IMR-90 (cell line): ENCODE measurements around the gene VASH1. TPM values are rescaled to one million over a fixed set of nuclear protein-coding genes. Genes with fewer than 3 reads are reported as not detected.

Source experiments
- ATAC-seq: fragments of 200-7000 bp; cut with Tn5 transposase; 2 replicates; pipeline ENCODE4 v1.9.1; 2020; ENCODE audit warnings: low read depth, mild to moderate bottlenecking, moderate library complexity
- BruUV-seq: library from RNA; stranded (reverse); fragments of 400-500 nt; replicated peaks from 2 replicates; lab custom pipeline; 2021; lab: Mats Ljungman, UMichigan
- CTCF ChIA-PET: fragments of 300-600 bp; formaldehyde crosslinking; extraction: SDS; loops from one replicate; lab custom pipeline; 2021; ENCODE audit warnings: antibody characterized with exemption; lab: Yijun Ruan, JAX
- POLR2A ChIA-PET: fragments of 300-600 bp; sonication (Branson Sonifier 250); formaldehyde crosslinking; loops from one replicate; lab custom pipeline; 2022; ENCODE audit warnings: antibody characterized with exemption; ENCODE audit not compliant: unreplicated experiment; lab: Charles Lee
- DNase-seq: peaks from one replicate; pipeline ENCODE4 v3.0.0; 2013
- H2AFZ ChIP-seq: replicated peaks from 2 replicates; pipeline ENCODE3; 2013; ENCODE audit warnings: low read length, mild to moderate bottlenecking; ENCODE audit not compliant: poor library complexity
- H2AK5ac ChIP-seq: 2 replicates; pipeline ENCODE4 v1.6.1; 2013; ENCODE audit warnings: low read depth, low read length, inconsistent platforms
- H2AK9ac ChIP-seq: replicated peaks from 2 replicates; pipeline ENCODE3; 2013; ENCODE audit warnings: mild to moderate bottlenecking, low read depth, low read length, moderate library complexity; ENCODE audit not compliant: poor library complexity
- H2BK120ac ChIP-seq: 2 replicates; pipeline ENCODE4 v1.6.1; 2013; ENCODE audit warnings: low read depth, low read length, inconsistent platforms
- H2BK15ac ChIP-seq: 3 replicates; pipeline ENCODE4 v1.6.1; 2013; ENCODE audit warnings: low read depth, low read length, inconsistent platforms
- H2BK20ac ChIP-seq: 2 replicates; pipeline ENCODE4 v1.6.1; 2013; ENCODE audit warnings: low read depth, mild to moderate bottlenecking, inconsistent platforms, low read length, moderate library complexity
- H2BK5ac ChIP-seq: 2 replicates; pipeline ENCODE4 v1.6.1; 2013; ENCODE audit warnings: mild to moderate bottlenecking, low read depth, low read length, inconsistent platforms; ENCODE audit not compliant: poor library complexity, severe bottlenecking
- H3K14ac ChIP-seq: replicated peaks from 2 replicates; pipeline ENCODE4 v1.6.1; 2013; ENCODE audit warnings: low read depth, low read length, inconsistent platforms
- H3K18ac ChIP-seq: 2 replicates; pipeline ENCODE4 v1.6.1; 2013; ENCODE audit warnings: low read depth, low read length, control low read depth
- H3K23ac ChIP-seq: 2 replicates; pipeline ENCODE4 v1.6.1; 2013; ENCODE audit warnings: low read depth, low read length, inconsistent platforms
- H3K27ac ChIP-seq: 2 replicates; pipeline ENCODE4 v1.5.1; 2013; ENCODE audit warnings: mild to moderate bottlenecking, control low read depth, low read length; ENCODE audit not compliant: insufficient read depth
- H3K27me3 ChIP-seq: 2 replicates; pipeline ENCODE4 v1.6.1; 2013; ENCODE audit warnings: low read length; ENCODE audit not compliant: control insufficient read depth, insufficient read depth
- H3K36me3 ChIP-seq: 2 replicates; pipeline ENCODE4 v1.6.1; 2013; ENCODE audit warnings: low read length, mixed read lengths; ENCODE audit not compliant: control insufficient read depth, insufficient read depth
- H3K4ac ChIP-seq: 2 replicates; pipeline ENCODE4 v1.6.1; 2013; ENCODE audit warnings: low read depth, low read length, inconsistent platforms
- H3K4me1 ChIP-seq: 2 replicates; pipeline ENCODE4 v1.6.1; 2013; ENCODE audit warnings: low read length, mixed read lengths; ENCODE audit not compliant: control insufficient read depth, insufficient read depth
- H3K4me2 ChIP-seq: 2 replicates; pipeline ENCODE4 v1.6.1; 2013; ENCODE audit warnings: low read depth, mild to moderate bottlenecking, control low read depth, low read length, moderate library complexity
- H3K4me3 ChIP-seq: 2 replicates; pipeline ENCODE4 v1.5.1; 2013; ENCODE audit warnings: low read depth, mild to moderate bottlenecking, control low read depth, low read length, moderate library complexity; ENCODE audit not compliant: insufficient read depth
- H3K56ac ChIP-seq: 2 replicates; pipeline ENCODE4 v1.6.1; 2013; ENCODE audit warnings: low read length, inconsistent platforms; ENCODE audit not compliant: insufficient read depth; ENCODE audit errors: extremely low read depth
- H3K79me1 ChIP-seq, 2 experiments: 2 replicates each; pipeline ENCODE4 v1.6.1; 2013; ENCODE audit warnings: low read length in 2 of 2, inconsistent platforms in 1 of 2, low read depth in 1 of 2
- H3K9ac ChIP-seq: 2 replicates; pipeline ENCODE4 v1.6.1; 2013; ENCODE audit warnings: low read depth, low read length, control low read depth
- H3K9me1 ChIP-seq: 2 replicates; pipeline ENCODE4 v1.6.1; 2013; ENCODE audit warnings: low read length, inconsistent platforms; ENCODE audit not compliant: insufficient read depth
- H3K9me3 ChIP-seq: 2 replicates; pipeline ENCODE4 v1.6.1; 2013; ENCODE audit warnings: low read length; ENCODE audit not compliant: control insufficient read depth, insufficient read depth
- H4K20me1 ChIP-seq: 2 replicates; pipeline ENCODE4 v1.6.1; 2013; ENCODE audit warnings: low read length, inconsistent platforms; ENCODE audit not compliant: insufficient read depth
- H4K5ac ChIP-seq: 2 replicates; pipeline ENCODE4 v1.6.1; 2013; ENCODE audit warnings: mild to moderate bottlenecking, low read depth, low read length, control low read depth
- H4K8ac ChIP-seq, 2 experiments: 2 replicates each; pipeline ENCODE4 v1.6.1; 2013; ENCODE audit warnings: low read depth in 2 of 2, low read length in 2 of 2, control low read depth in 1 of 2, inconsistent platforms in 1 of 2
- H4K91ac ChIP-seq: 2 replicates; pipeline ENCODE4 v1.6.1; 2013; ENCODE audit warnings: low read depth, low read length, inconsistent platforms; ENCODE audit not compliant: insufficient read depth
- BHLHE40 ChIP-seq: fragments of 150-350 bp; IDR thresholded peaks from 2 replicates; pipeline ENCODE4 v1.6.1; 2016; ENCODE audit warnings: mild to moderate bottlenecking, low read depth, low read length
- CEBPB ChIP-seq: IDR thresholded peaks from 2 replicates; pipeline ENCODE4 v1.6.1; 2012; ENCODE audit warnings: low read depth, low read length, improper control_type of control experiment
- CHD1 ChIP-seq: IDR thresholded peaks from 2 replicates; pipeline ENCODE4 v1.6.1; 2012; ENCODE audit warnings: low read depth, low read length, improper control_type of control experiment
- CTCF ChIP-seq: conservative IDR thresholded peaks from 2 replicates; pipeline ENCODE4 v1.5.1; 2012; ENCODE audit warnings: mild to moderate bottlenecking, low read depth, low read length, improper control_type of control experiment
- FOS ChIP-seq: fragments of 150-350 bp; IDR thresholded peaks from 2 replicates; pipeline ENCODE4 v1.6.1; 2016; ENCODE audit warnings: low read depth, low read length
- MAZ ChIP-seq: IDR thresholded peaks from 2 replicates; pipeline ENCODE4 v1.6.1; 2012; ENCODE audit warnings: low read depth, mild to moderate bottlenecking, low read length, improper control_type of control experiment, moderate library complexity, borderline replicate concordance
- MXI1 ChIP-seq: IDR thresholded peaks from 2 replicates; pipeline ENCODE4 v1.6.1; 2012; ENCODE audit warnings: low read depth, mild to moderate bottlenecking, low read length, moderate library complexity, borderline replicate concordance
- NFE2L2 ChIP-seq: fragments of 150-350 bp; IDR thresholded peaks from 2 replicates; pipeline ENCODE4 v1.6.1; 2016; ENCODE audit warnings: low read depth, mild to moderate bottlenecking, low read length
- RAD21 ChIP-seq: IDR thresholded peaks from 2 replicates; pipeline ENCODE4 v1.6.1; 2012; ENCODE audit warnings: low read length, improper control_type of control experiment
- RCOR1 ChIP-seq: IDR thresholded peaks from 2 replicates; pipeline ENCODE4 v1.6.1; 2012; ENCODE audit warnings: mild to moderate bottlenecking, low read length, improper control_type of control experiment; ENCODE audit not compliant: insufficient replicate concordance
- RFX5 ChIP-seq: IDR thresholded peaks from 2 replicates; pipeline ENCODE4 v1.8.0; 2012; ENCODE audit warnings: low read depth, mild to moderate bottlenecking, low read length, moderate library complexity
- SMC3 ChIP-seq: fragments of 150-350 bp; IDR thresholded peaks from 2 replicates; pipeline ENCODE4 v1.6.1; 2016; ENCODE audit warnings: low read depth, mild to moderate bottlenecking, antibody characterized with exemption, low read length, moderate library complexity
- USF2 ChIP-seq: fragments of 150-350 bp; IDR thresholded peaks from 2 replicates; pipeline ENCODE4 v1.6.1; 2017; ENCODE audit warnings: mild to moderate bottlenecking, antibody characterized with exemption, low read length, low read depth
- WGBS, 2 experiments: methylation state at CpG; one replicate each; pipeline versions ENCODE4 v1.1.5 to v1.1.7; 2013; ENCODE audit warnings: missing lambda C conversion rate in 2 of 2; ENCODE audit not compliant: insufficient read length in 1 of 2; ENCODE audit errors: extremely low coverage in 2 of 2; 5-methylcytosine and 5-hydroxymethylcytosine counted together
- dilution Hi-C: fragments of 300-500 bp; cut with HindIII; formaldehyde crosslinking; loops from one replicate; pipeline ENCODE4 v1.14.3; 2018; ENCODE audit warnings: low sequenced_read_pairs; ENCODE audit not compliant: unreplicated experiment
- in situ Hi-C: fragments of 300-500 bp; cut with MboI; formaldehyde crosslinking; loops from 3 replicates; pipeline ENCODE4 v1.14.3; 2019; ENCODE audit warnings: low sequenced_read_pairs, inconsistent platforms, mixed read lengths
- intact Hi-C: fragments of 100-400 bp; cut with micrococcal nuclease; formaldehyde crosslinking; loops from 2 replicates; pipeline ENCODE4 v1.10.0; 2022
- polyA plus RNA-seq, 3 experiments: library from polyadenylated mRNA; depleted of rRNA; stranded (reverse); fragments of >200 nt; gene quantifications; 2 replicates each; pipeline ENCODE4 v1.2.3, GENCODE V29; 2012; ENCODE audit warnings: low replicate concordance in 1 of 3
- total RNA-seq: library from RNA; depleted of rRNA; stranded (reverse); fragments of >200 nt; gene quantifications from 2 replicates; pipeline ENCODE4 v1.2.3, GENCODE V29; 2012
- TF ChIP-seq, protein P1 (sequence below): fragments of 150-350 bp; IDR thresholded peaks from 2 replicates; pipeline ENCODE4 v1.6.1; 2016; ENCODE audit warnings: low read depth, mild to moderate bottlenecking, low read length, moderate library complexity, borderline replicate concordance

VASH1 gene
- total and polyA plus RNA-seq, 2 of the 4 experiments (the other 2 are of a cell fraction), result 2.0 to 9.5 TPM

- Histone ChIP-seq H2AFZ (no peak overlapping the region), H4K91ac (no peak overlapping the region), H2BK5ac (no peak overlapping the region), H2AK9ac (no peak overlapping the region), H3K23ac (no peak overlapping the region), H3K79me1 (no peaks in the 10 kb centered on the region), H3K9me3 (no peaks in the 10 kb centered on the region), H3K9ac (no peak overlapping the region), H2BK20ac (no peak overlapping the region), H4K8ac (no peak overlapping the region), H3K4me2 (no peak overlapping the region), H3K4me3 (no peak overlapping the region), H3K4ac (no peak overlapping the region), H3K36me3 (no peaks in the 10 kb centered on the region), H4K5ac (no peak overlapping the region), H2BK15ac (no peak overlapping the region), H2AK5ac (no peak overlapping the region), H3K56ac (no peak overlapping the region), H3K9me1 (no peaks in the 10 kb centered on the region; the same call in 1 of the 2 replicates), H4K20me1 (no peaks in the 10 kb centered on the region), H2BK120ac (no peak overlapping the region), H3K27ac (no peak overlapping the region), H3K27me3 (no peaks in the 10 kb centered on the region; the same call in 1 of the 2 replicates), H3K4me1 (no peaks in the 10 kb centered on the region), H3K14ac (no peak overlapping the region), H3K18ac (no peak overlapping the region)
- intact Hi-C loops, result no loop called here
- ChIA-PET CTCF (no interaction called here), POLR2A (no interaction called here)
- 53% methylated on average over 3 of the region's 6 CpGs; no CpG with 5 or more reads in 1 of the 2 experiments for WGBS, 2 experiments
- ATAC-seq (no peak), DNase-seq (no peak)
- no TSS peak for BruUV-seq
- TF ChIP-seq RCOR1 (no peak), MAZ (no peak), USF2 (no peak), NFE2L2 (no peak), SMC3 (no peak), RFX5 (no peak), CHD1 (no peak), MXI1 (no peak), BHLHE40 (no peak), CTCF (no peak), FOS (no peak), RAD21 (no peak), CEBPB (no peak)
- TF ChIP-seq, protein P1, sequence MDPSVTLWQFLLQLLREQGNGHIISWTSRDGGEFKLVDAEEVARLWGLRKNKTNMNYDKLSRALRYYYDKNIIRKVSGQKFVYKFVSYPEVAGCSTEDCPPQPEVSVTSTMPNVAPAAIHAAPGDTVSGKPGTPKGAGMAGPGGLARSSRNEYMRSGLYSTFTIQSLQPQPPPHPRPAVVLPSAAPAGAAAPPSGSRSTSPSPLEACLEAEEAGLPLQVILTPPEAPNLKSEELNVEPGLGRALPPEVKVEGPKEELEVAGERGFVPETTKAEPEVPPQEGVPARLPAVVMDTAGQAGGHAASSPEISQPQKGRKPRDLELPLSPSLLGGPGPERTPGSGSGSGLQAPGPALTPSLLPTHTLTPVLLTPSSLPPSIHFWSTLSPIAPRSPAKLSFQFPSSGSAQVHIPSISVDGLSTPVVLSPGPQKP, result no peak
- dilution Hi-C loops, result no loop called here
- in situ Hi-C loops, result no loop called here
Observed at GRCh38 chr14:76752744-76753143, 8.5 kb upstream of the VASH1 start.
